H1 (cell line): ENCODE results near the gene ATP6V1B1. TPM values are rescaled to one million over a fixed set of nuclear protein-coding genes. Genes with fewer than 3 reads are reported as not detected.

ENCODE experiments used
- CTCF ChIA-PET: fragments of 300-600 bp; sonication (Branson Sonifier 250); formaldehyde crosslinking; loops from one replicate; lab custom pipeline; 2021; ENCODE audit not compliant: partially characterized antibody; lab: Charles Lee
- POLR2A ChIA-PET: fragments of 300-600 bp; sonication (Branson Sonifier 250); formaldehyde crosslinking; loops from one replicate; lab custom pipeline; 2021; ENCODE audit warnings: inconsistent platforms; ENCODE audit not compliant: partially characterized antibody; lab: Charles Lee
- DNase-seq, 2 experiments: peaks; one replicate each; pipeline versions ENCODE4 v3.0.0 to v3.0.0-alpha.2; 2010 to 2022; ENCODE audit warnings: low spot score in 2 of 2, low read depth in 1 of 2, mixed read lengths in 1 of 2
- FAIRE-seq: peaks from 2 replicates; lab custom pipeline; 2011; peaks lifted over from hg19 to GRCh38; lab: Jason Lieb, UNC
- H2AFZ ChIP-seq: 2 replicates; pipeline ENCODE4 v1.8.1; 2012; ENCODE audit warnings: low read length, inconsistent platforms
- H2AK5ac ChIP-seq: 2 replicates; pipeline ENCODE4 v1.6.1; 2013; ENCODE audit warnings: low read depth, low read length
- H2BK120ac ChIP-seq: replicated peaks from 2 replicates; pipeline ENCODE3; 2013; ENCODE audit warnings: low read depth, low read length, inconsistent platforms
- H2BK12ac ChIP-seq: 2 replicates; pipeline ENCODE4 v1.6.1; 2013; ENCODE audit warnings: low read depth, low read length
- H2BK15ac ChIP-seq: 2 replicates; pipeline ENCODE4 v1.6.1; 2013; ENCODE audit warnings: low read length
- H2BK20ac ChIP-seq: 2 replicates; pipeline ENCODE4 v1.6.1; 2013; ENCODE audit warnings: low read length
- H2BK5ac ChIP-seq: 2 replicates; pipeline ENCODE4 v1.6.1; 2013; ENCODE audit warnings: low read depth, low read length
- H3K14ac ChIP-seq: 2 replicates; pipeline ENCODE4 v1.6.1; 2013; ENCODE audit warnings: inconsistent platforms; ENCODE audit not compliant: insufficient read length
- H3K18ac ChIP-seq: 2 replicates; pipeline ENCODE4 v1.6.1; 2013; ENCODE audit warnings: low read length; ENCODE audit errors: extremely low read depth
- H3K23ac ChIP-seq: 2 replicates; pipeline ENCODE4 v1.6.1; 2013; ENCODE audit warnings: inconsistent platforms; ENCODE audit not compliant: insufficient read length
- H3K23me2 ChIP-seq: 2 replicates; pipeline ENCODE4 v1.6.1; 2013; ENCODE audit warnings: low read depth, low read length
- H3K27ac ChIP-seq: 2 replicates; pipeline ENCODE4 v1.6.1; 2011; ENCODE audit warnings: low read depth, low read length, inconsistent platforms
- H3K27me3 ChIP-seq, 4 experiments: replicated peaks in 1 of 4; 1 replicate in 1 of 4; 2 replicates in 3 of 4; pipeline versions ENCODE4 v1.6.1 to v1.8.1; 2011 to 2013; ENCODE audit warnings: low read length in 3 of 4, mild to moderate bottlenecking in 3 of 4, inconsistent platforms in 2 of 4, mixed read lengths in 2 of 4, moderate library complexity in 1 of 4; ENCODE audit not compliant: control insufficient read depth in 3 of 4, insufficient read depth in 3 of 4; ENCODE audit errors: extremely low read depth in 1 of 4
- H3K36me3 ChIP-seq, 4 experiments: 2 replicates each; pipeline versions ENCODE4 v1.6.1 to v1.8.1; 2011 to 2013; ENCODE audit warnings: mild to moderate bottlenecking in 4 of 4, low read length in 3 of 4, moderate library complexity in 2 of 4, control low read depth in 1 of 4, inconsistent platforms in 1 of 4; ENCODE audit not compliant: insufficient read depth in 4 of 4, control insufficient read depth in 2 of 4
- H3K4ac ChIP-seq: replicated peaks from 2 replicates; pipeline ENCODE3; 2013; ENCODE audit warnings: low read length, low read depth, mixed read lengths, inconsistent platforms; ENCODE audit not compliant: insufficient read length
- H3K4me1 ChIP-seq, 4 experiments: replicated peaks in 1 of 4; 1 replicate in 1 of 4; 2 replicates in 3 of 4; pipeline versions ENCODE4 v1.6.1 to v1.8.1; 2011 to 2013; ENCODE audit warnings: low read length in 3 of 4, inconsistent platforms in 2 of 4, mixed read lengths in 1 of 4; ENCODE audit not compliant: insufficient read depth in 4 of 4, control insufficient read depth in 3 of 4
- H3K4me2 ChIP-seq, 2 experiments: 2 replicates each; pipeline versions ENCODE4 v1.6.1 to v1.8.1; 2011 to 2013; ENCODE audit warnings: low read depth in 2 of 2, low read length in 2 of 2, control low read depth in 1 of 2, inconsistent platforms in 1 of 2, mild to moderate bottlenecking in 1 of 2; ENCODE audit not compliant: insufficient read depth in 1 of 2
- H3K4me3 ChIP-seq, 4 experiments: fragments of 200-600, 300-600 bp in 1 of 4; sonication (generic), shearing (Covaris generic), sonication (Bioruptor Twin) in 1 of 4; 2 replicates each; pipeline versions ENCODE4 v1.5.1 to v1.8.1; 2011 to 2016; ENCODE audit warnings: low read length in 4 of 4, low read depth in 3 of 4, control low read depth in 2 of 4, inconsistent platforms in 2 of 4, mild to moderate bottlenecking in 2 of 4, mixed read lengths in 1 of 4, moderate library complexity in 1 of 4; ENCODE audit not compliant: insufficient read depth in 2 of 4; ENCODE audit errors: extremely low read depth in 1 of 4
- H3K56ac ChIP-seq: replicated peaks from 2 replicates; pipeline ENCODE3; 2013; ENCODE audit warnings: low read depth, mild to moderate bottlenecking, mixed read lengths, low read length, inconsistent platforms; ENCODE audit not compliant: insufficient read length
- H3K79me1 ChIP-seq: 2 replicates; pipeline ENCODE4 v1.6.1; 2013; ENCODE audit warnings: low read depth, low read length, control low read depth
- H3K79me2 ChIP-seq, 2 experiments: 2 replicates each; pipeline versions ENCODE4 v1.6.1 to v1.8.1; 2012 to 2013; ENCODE audit warnings: low read length in 2 of 2, mild to moderate bottlenecking in 2 of 2, inconsistent platforms in 1 of 2; ENCODE audit not compliant: insufficient read depth in 2 of 2, control insufficient read depth in 1 of 2
- H3K9ac ChIP-seq, 4 experiments: replicated peaks in 1 of 4; 1 replicate in 1 of 4; 2 replicates in 3 of 4; pipeline versions ENCODE4 v1.6.1 to v1.8.1; 2011 to 2013; ENCODE audit warnings: low read depth in 3 of 4, low read length in 3 of 4, control low read depth in 2 of 4, mild to moderate bottlenecking in 2 of 4, moderate library complexity in 2 of 4, inconsistent platforms in 1 of 4; ENCODE audit errors: extremely low read depth in 1 of 4
- H3K9me3 ChIP-seq, 2 experiments: 2 replicates each; pipeline versions ENCODE4 v1.6.1 to v1.8.1; 2012 to 2013; ENCODE audit warnings: mild to moderate bottlenecking in 2 of 2, moderate library complexity in 2 of 2, control low read depth in 1 of 2, inconsistent platforms in 1 of 2, low read depth in 1 of 2, low read length in 1 of 2, mixed read lengths in 1 of 2; ENCODE audit not compliant: insufficient read depth in 2 of 2
- H4K20me1 ChIP-seq, 2 experiments: replicated peaks in 1 of 2; 2 replicates each; pipeline versions ENCODE3 to v1.8.1; 2011 to 2013; ENCODE audit warnings: inconsistent platforms in 2 of 2, low read length in 2 of 2, mild to moderate bottlenecking in 1 of 2; ENCODE audit not compliant: insufficient read depth in 2 of 2, control insufficient read depth in 1 of 2
- H4K5ac ChIP-seq: 2 replicates; pipeline ENCODE4 v1.6.1; 2013; ENCODE audit warnings: low read length, low read depth, mixed read lengths, inconsistent platforms; ENCODE audit not compliant: insufficient read length
- H4K8ac ChIP-seq: 2 replicates; pipeline ENCODE4 v1.8.0; 2013; ENCODE audit warnings: mild to moderate bottlenecking, moderate library complexity, low read length, inconsistent platforms; ENCODE audit not compliant: insufficient read depth; ENCODE audit errors: extremely low read depth
- H4K91ac ChIP-seq: replicated peaks from 2 replicates; pipeline ENCODE3; 2013; ENCODE audit warnings: low read length, mixed read lengths, inconsistent platforms; ENCODE audit not compliant: insufficient read length
- RBBP5 ChIP-seq: IDR thresholded peaks from 2 replicates; pipeline ENCODE4 v1.7.1; 2012; ENCODE audit warnings: low read depth, mild to moderate bottlenecking, inconsistent platforms, low read length, moderate library complexity, borderline replicate concordance
- SP1 ChIP-seq: IDR thresholded peaks from 2 replicates; pipeline ENCODE4 v1.6.1; 2011; ENCODE audit warnings: low read depth, low read length
- SUZ12 ChIP-seq: fragments of 200-600 bp; sonication (generic); IDR thresholded peaks from 2 replicates; pipeline ENCODE4 v1.6.1; 2012; ENCODE audit warnings: mild to moderate bottlenecking, inconsistent platforms, low read length, moderate library complexity, mixed read lengths
- WGBS, 2 experiments: shearing (Covaris generic) in 1 of 2; methylation state at CpG; one replicate each; pipeline versions ENCODE4 v1.1.6 to v1.1.7; 2013 to 2015; ENCODE audit warnings: low lambda C conversion rate in 2 of 2, mixed read lengths in 2 of 2, inconsistent platforms in 1 of 2, low coverage in 1 of 2, missing lambda C conversion rate in 1 of 2; ENCODE audit not compliant: insufficient replicate concordance in 2 of 2, insufficient coverage in 1 of 2, insufficient read length in 1 of 2; ENCODE audit errors: extremely low coverage in 1 of 2, missing lambda C conversion rate in 1 of 2; 5-methylcytosine and 5-hydroxymethylcytosine counted together
- polyA plus RNA-seq, 7 experiments: library from polyadenylated mRNA; depleted of rRNA in 3 of 7; stranded (reverse) in 5 of 7; unstranded in 2 of 7; fragments of >200 nt in 5 of 7; fragments of 200-250 nt in 2 of 7; gene quantifications; 1 replicate in 5 of 7; 2 replicates in 1 of 7; 4 replicates in 1 of 7; pipeline versions ENCODE4 v1.2.1 to v1.2.3, GENCODE V29; 2011 to 2013; ENCODE audit warnings: missing spikeins in 2 of 7, mixed read lengths in 2 of 7
- total RNA-seq: library from RNA; stranded (reverse); fragmentation: NEBNext Ultra II Directional; extraction: Animal tissue kit (Norgen Biotek cat#: 25700); gene quantifications from 2 replicates; pipeline ENCODE4 v1.2.1, GENCODE V29; 2021

Gene ATP6V1B1
- total and polyA plus RNA-seq, 2 of the 8 experiments (the other 6 are each of a cell fraction or from before 2014, with no cell fraction given), result not detected

- no peaks in the 10 kb centered on the region for H3K79me2 ChIP-seq
- no peak overlapping the region for H3K9ac ChIP-seq
- H2BK20ac ChIP-seq, result peak overlapping the region; percentile 61; the same call in 1 of the 2 replicates
- no peak overlapping the region for H3K4ac ChIP-seq
- H4K5ac ChIP-seq, result no peak overlapping the region
- no peak overlapping the region for H3K14ac ChIP-seq
- H2AFZ ChIP-seq, result no peak overlapping the region
- peaks cover 16% of the 10 kb centered on the region for H3K23me2 ChIP-seq
- DNase-seq, result no peak
- no peak overlapping the region for H4K8ac ChIP-seq
- POLR2A ChIA-PET, result interaction anchor here (1.0 to 1.5 kb wide), 2 partner anchors 10 to 13 kb away, joined by 5 to 6 read pairs; no protein-coding TSS in a partner anchor
- peaks cover 13 to 41% of the 10 kb centered on the region in 2 experiments for H4K20me1 ChIP-seq
- FAIRE-seq, result no peak
- 14% methylated on average over 5 of the region's 5 CpGs; no CpG with 5 or more reads in 1 of the 2 experiments for WGBS, 2 experiments
- TF ChIP-seq SP1 (no peak), SUZ12 (no peak; the same call in 1 of the 2 replicates), RBBP5 (0 out of 2 replicates have a peak, but pooled peaks have one; percentile 2)
- TF ChIP-seq, all 59 proteins: peak for 1
- Histone ChIP-seq H2AK5ac (no peak overlapping the region), H3K27me3 (peaks cover 98 to 99% (median 99%) of the 10 kb centered on the region in 4 experiments), H2BK120ac (no peak overlapping the region), H3K4me2 (peak overlapping the region; percentile 17 to 20; a peak in 2 of 4 replicates), H3K36me3 (no peaks in the 10 kb centered on the region), H4K91ac (no peak overlapping the region), H2BK15ac (no peak overlapping the region), H2BK12ac (no peak overlapping the region; the same call in 1 of the 2 replicates), H2BK5ac (no peak overlapping the region), H3K4me3 (peak overlapping the region in 1 of 4 experiments; percentile 20; a peak in 1 of 8 replicates), H3K9me3 (no peaks in the 10 kb centered on the region), H3K18ac (peak overlapping the region; percentile 75; the same call in 1 of the 2 replicates), H3K23ac (no peak overlapping the region), H3K4me1 (peaks cover 0 to 31% (median 24%) of the 10 kb centered on the region in 4 experiments; a peak in 6 of 7 replicates), H3K56ac (no peak overlapping the region), H3K27ac (no peak overlapping the region), H3K79me1 (no peaks in the 10 kb centered on the region)
- CTCF ChIA-PET, result interaction anchor here (0.8 to 7.3 kb wide), 11 partner anchors 9 to 79 kb away, joined by 3 to 79 read pairs (median 4); partner anchors contain the start of gene ATP6V1B1
Observed at GRCh38 chr2:70897977-70898226, 37.8 kb upstream of the ATP6V1B1 start.
